Measurements from ENCODE around the gene IGF2BP3. TPM values are rescaled to one million over a fixed set of nuclear protein-coding genes. Genes with fewer than 3 reads are reported as not detected.

Gene IGF2BP3
- total RNA-seq, 1 donor, result 2.5 TPM

DNA sequence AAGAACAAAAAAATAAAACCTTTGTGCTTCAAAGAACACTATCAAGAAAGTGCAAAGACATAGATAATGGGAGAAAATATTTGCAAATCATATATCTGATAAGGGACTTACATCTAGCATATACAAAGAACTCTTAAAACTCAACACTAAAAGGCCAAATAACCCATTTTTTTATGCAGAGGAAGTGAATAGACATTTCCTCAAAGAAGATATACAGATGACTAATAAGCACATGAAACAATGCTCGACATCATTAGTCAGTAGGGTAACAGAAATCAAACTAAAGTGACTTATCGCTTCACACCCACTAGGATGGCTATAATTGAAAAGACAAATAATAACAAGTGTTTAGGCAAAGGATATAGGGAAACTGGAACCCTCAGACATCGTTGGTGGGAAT lies 93.2 kb downstream of the IGF2BP3 start:
- no peak overlapping the region for H2AFZ ChIP-seq (ENCODE audit: low read length)
- H3K27me3 ChIP-seq (ENCODE audit: insufficient read depth, low read length), result no peaks in the 10 kb centered on the region
- H4K20me1 ChIP-seq (ENCODE audit: insufficient read depth, low read length), result peaks cover 4% of the 10 kb centered on the region
- H3K79me2 ChIP-seq (ENCODE audit: insufficient read depth, low read length), result peaks cover 3% of the 10 kb centered on the region
- H3K36me3 ChIP-seq (ENCODE audit: insufficient read depth, low read length), result no peaks in the 10 kb centered on the region
- H3K4me1 ChIP-seq (ENCODE audit: insufficient read depth, low read length), result peaks cover 19% of the 10 kb centered on the region
- H3K4me2 ChIP-seq (ENCODE audit: insufficient read depth, low read length), result no peak overlapping the region
- no peak overlapping the region for H3K4me3 ChIP-seq (ENCODE audit: insufficient read depth, low read length)
- no peak overlapping the region for H3K27ac ChIP-seq (ENCODE audit: low read depth, low read length)
- H3K9me3 ChIP-seq (ENCODE audit: low read depth, low read length), result no peaks in the 10 kb centered on the region
- no peak for DNase-seq (ENCODE audit: insufficient read length, low spot score, missing footprints)
- no peak for TF ChIP-seq CTCF (IDR thresholded peaks at IDR 0.05; ENCODE audit: extremely low read depth, low read depth, low read length)

GRCh38 chr7:23373151-23374004 lies 96.9 kb downstream of the IGF2BP3 start:
- Histone ChIP-seq H3K4me3 (ENCODE audit: insufficient read depth, low read length) (no peak overlapping the region), H3K36me3 (ENCODE audit: insufficient read depth, low read length) (no peaks in the 10 kb centered on the region), H3K4me1 (ENCODE audit: insufficient read depth, low read length) (peaks cover 19% of the 10 kb centered on the region), H3K79me2 (ENCODE audit: insufficient read depth, low read length) (peaks cover 5% of the 10 kb centered on the region), H3K27ac (ENCODE audit: low read depth, low read length) (peak overlapping the region; percentile 8), H4K20me1 (ENCODE audit: insufficient read depth, low read length) (peaks cover 4% of the 10 kb centered on the region), H3K9me3 (ENCODE audit: low read depth, low read length) (no peaks in the 10 kb centered on the region), H3K27me3 (ENCODE audit: insufficient read depth, low read length) (no peaks in the 10 kb centered on the region), H2AFZ (ENCODE audit: low read length) (no peak overlapping the region), H3K4me2 (ENCODE audit: insufficient read depth, low read length) (peak overlapping the region; percentile 6)
- no peak for TF ChIP-seq CTCF (IDR thresholded peaks at IDR 0.05; ENCODE audit: extremely low read depth, low read depth, low read length)
- DNase-seq (ENCODE audit: insufficient read length, low spot score, missing footprints), result no peak

DNA sequence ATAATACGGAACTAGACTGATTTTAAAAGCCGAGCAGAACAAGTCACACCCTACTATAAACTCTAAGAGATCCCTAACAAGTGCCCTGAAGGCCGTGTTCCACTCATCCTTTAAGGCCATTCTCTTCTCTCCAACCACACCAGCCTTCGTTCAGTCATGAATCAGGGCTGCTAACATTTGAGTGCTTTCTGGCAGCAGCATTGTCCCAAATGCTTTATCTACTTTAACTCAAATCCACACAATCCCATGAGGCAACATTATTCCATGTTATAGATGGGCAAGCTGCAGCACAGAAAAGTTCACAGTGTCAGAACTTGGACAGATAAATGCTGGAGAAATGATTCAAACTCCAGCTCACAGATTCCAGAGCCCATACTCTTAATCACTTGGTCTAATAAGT lies 97.7 kb downstream of the IGF2BP3 start:
- no peaks in the 10 kb centered on the region for H3K36me3 ChIP-seq (ENCODE audit: insufficient read depth, low read length)
- H3K9me3 ChIP-seq (ENCODE audit: low read depth, low read length), result no peaks in the 10 kb centered on the region
- peaks cover 4% of the 10 kb centered on the region for H4K20me1 ChIP-seq (ENCODE audit: insufficient read depth, low read length)
- no peak for TF ChIP-seq CTCF (IDR thresholded peaks at IDR 0.05; ENCODE audit: extremely low read depth, low read depth, low read length)
- H3K27me3 ChIP-seq (ENCODE audit: insufficient read depth, low read length), result no peaks in the 10 kb centered on the region
- no peak overlapping the region for H3K4me3 ChIP-seq (ENCODE audit: insufficient read depth, low read length)
- no peak overlapping the region for H3K4me2 ChIP-seq (ENCODE audit: insufficient read depth, low read length)
- peaks cover 19% of the 10 kb centered on the region for H3K4me1 ChIP-seq (ENCODE audit: insufficient read depth, low read length)
- H3K79me2 ChIP-seq (ENCODE audit: insufficient read depth, low read length), result peaks cover 5% of the 10 kb centered on the region
- H2AFZ ChIP-seq (ENCODE audit: low read length), result no peak overlapping the region
- DNase-seq (ENCODE audit: insufficient read length, low spot score, missing footprints), result no peak
- peak overlapping the region; percentile 8 for H3K27ac ChIP-seq (ENCODE audit: low read depth, low read length)

- H3K27ac ChIP-seq (ENCODE audit: low read depth, low read length), result no peak overlapping the region
- H3K4me3 ChIP-seq (ENCODE audit: insufficient read depth, low read length), result no peak overlapping the region
- H2AFZ ChIP-seq (ENCODE audit: low read length), result no peak overlapping the region
- peaks cover 19% of the 10 kb centered on the region for H3K4me1 ChIP-seq (ENCODE audit: insufficient read depth, low read length)
- no peak for DNase-seq (ENCODE audit: insufficient read length, low spot score, missing footprints)
- H3K9me3 ChIP-seq (ENCODE audit: low read depth, low read length), result no peaks in the 10 kb centered on the region
- no peaks in the 10 kb centered on the region for H3K27me3 ChIP-seq (ENCODE audit: insufficient read depth, low read length)
- TF ChIP-seq CTCF (IDR thresholded peaks at IDR 0.05; ENCODE audit: extremely low read depth, low read depth, low read length), result no peak
- H3K4me2 ChIP-seq (ENCODE audit: insufficient read depth, low read length), result no peak overlapping the region
- H3K79me2 ChIP-seq (ENCODE audit: insufficient read depth, low read length), result peaks cover 5% of the 10 kb centered on the region
- no peaks in the 10 kb centered on the region for H3K36me3 ChIP-seq (ENCODE audit: insufficient read depth, low read length)
- peaks cover 4% of the 10 kb centered on the region for H4K20me1 ChIP-seq (ENCODE audit: insufficient read depth, low read length)
These were observed 98.6 kb downstream of the IGF2BP3 start for GRCh38 chr7:23371654-23372053.
